Fibroblast of skin of back (primary cell): Measurements from ENCODE around the gene SH3PXD2A.

Experiments
- DNase-seq: peaks from one replicate; pipeline ENCODE4 v3.0.0-alpha.2; 2013

SH3PXD2A gene

GRCh38 chr10:103874730-103875129 is 19.4 kb upstream of the SH3PXD2A start:
- DNase-seq: no peak

- no peak for DNase-seq
These were observed 17.0 kb upstream of the SH3PXD2A start for GRCh38 chr10:103872137-103872931.

GRCh38 chr10:103871006-103871405 is 15.6 kb upstream of the SH3PXD2A start:
- no peak for DNase-seq

GRCh38 chr10:103870516-103870915 is 15.1 kb upstream of the SH3PXD2A start:
- peak; percentile 50 for DNase-seq

GRCh38 chr10:103869336-103869735 is 14.0 kb upstream of the SH3PXD2A start:
- no peak for DNase-seq

- no peak for DNase-seq
These were observed 12.8 kb upstream of the SH3PXD2A start for GRCh38 chr10:103868200-103868599.

GRCh38 chr10:103861505-103861904 is 6.1 kb upstream of the SH3PXD2A start:
- DNase-seq: peak; percentile 54

- peak; percentile 70 for DNase-seq
These were observed 4.0 kb upstream of the SH3PXD2A start for GRCh38 chr10:103859161-103860086.

- no peak for DNase-seq
These were observed 3.0 kb upstream of the SH3PXD2A start for GRCh38 chr10:103858360-103858759.

GRCh38 chr10:103856797-103857170 is 1.4 kb upstream of the SH3PXD2A start:
- no peak for DNase-seq

- no peak for DNase-seq
These were observed 748 bp upstream of the SH3PXD2A start for GRCh38 chr10:103855852-103856796.

- DNase-seq: peak; percentile 68
These were observed 537 bp downstream of the SH3PXD2A start for GRCh38 chr10:103854686-103855391.

GRCh38 chr10:103854265-103854685 is 1.1 kb downstream of the SH3PXD2A start:
- DNase-seq: no peak

GRCh38 chr10:103853428-103854264 is 1.7 kb downstream of the SH3PXD2A start:
- DNase-seq: no peak

GRCh38 chr10:103852856-103853255 is 2.5 kb downstream of the SH3PXD2A start:
- DNase-seq: no peak

- no peak for DNase-seq
These were observed 3.1 kb downstream of the SH3PXD2A start for GRCh38 chr10:103852189-103852711.

GRCh38 chr10:103851261-103851660 is 4.1 kb downstream of the SH3PXD2A start:
- DNase-seq: no peak

GRCh38 chr10:103850572-103850895 is 4.8 kb downstream of the SH3PXD2A start:
- DNase-seq: no peak

- DNase-seq: peak; percentile 82
These were observed 5.3 kb downstream of the SH3PXD2A start for GRCh38 chr10:103849880-103850571.
